H54 (cell line): ENCODE results near the gene ARHGAP29.

Source experiments
- DNase-seq: peaks from one replicate; pipeline ENCODE4 v3.0.0; 2011; ENCODE audit warnings: low spot score, mixed read lengths; ENCODE audit not compliant: insufficient read length
- FAIRE-seq: peaks from 3 replicates; lab custom pipeline; 2011; peaks lifted over from hg19 to GRCh38; lab: Jason Lieb, UNC
- POLR2A ChIP-seq: IDR thresholded peaks from 2 replicates; pipeline ENCODE4 v1.6.1; 2011; ENCODE audit warnings: low read depth, mild to moderate bottlenecking, low read length

The ARHGAP29 gene

GRCh38 chr1:94236630-94237290, 624 bp downstream of the ARHGAP29 start:
- DNase-seq (no peak), FAIRE-seq (peak; percentile 23)
- TF ChIP-seq POLR2A, result no peak

- no peak for DNase-seq
- peak; percentile 71 for FAIRE-seq
- no peak for TF ChIP-seq POLR2A
Observed at GRCh38 chr1:94236013-94236491, 1.3 kb downstream of the ARHGAP29 start.

GRCh38 chr1:94235189-94236012, 2.0 kb downstream of the ARHGAP29 start:
- TF ChIP-seq POLR2A, result no peak
- FAIRE-seq, result peak; percentile 92
- no peak for DNase-seq

- TF ChIP-seq POLR2A, result no peak
- FAIRE-seq (no peak), DNase-seq (no peak)
Observed at GRCh38 chr1:94234615-94235014, 2.8 kb downstream of the ARHGAP29 start.

- no peak for DNase-seq
- TF ChIP-seq POLR2A, result no peak
- FAIRE-seq, result no peak
Observed at GRCh38 chr1:94231746-94232145, 5.6 kb downstream of the ARHGAP29 start.

GRCh38 chr1:94230920-94231319, 6.5 kb downstream of the ARHGAP29 start:
- no peak for TF ChIP-seq POLR2A
- DNase-seq (no peak), FAIRE-seq (peak; percentile 80)

GRCh38 chr1:94228640-94229375, 8.6 kb downstream of the ARHGAP29 start:
- FAIRE-seq, result no peak
- no peak for TF ChIP-seq POLR2A
- no peak for DNase-seq

- FAIRE-seq, result peak; percentile 53
- no peak for TF ChIP-seq POLR2A
- DNase-seq, result no peak
Observed at GRCh38 chr1:94227624-94228023, 9.8 kb downstream of the ARHGAP29 start.

- DNase-seq (no peak), FAIRE-seq (no peak)
- no peak for TF ChIP-seq POLR2A
Observed at GRCh38 chr1:94225845-94226244, 11.5 kb downstream of the ARHGAP29 start.

GRCh38 chr1:94218332-94218731, 19.1 kb downstream of the ARHGAP29 start:
- no peak for TF ChIP-seq POLR2A
- no peak for DNase-seq
- FAIRE-seq, result no peak

GRCh38 chr1:94215955-94216354, 21.4 kb downstream of the ARHGAP29 start:
- DNase-seq (no peak), FAIRE-seq (peak; percentile 94)
- TF ChIP-seq POLR2A, result no peak

GRCh38 chr1:94209982-94210381, 27.4 kb downstream of the ARHGAP29 start:
- FAIRE-seq, result no peak
- no peak for TF ChIP-seq POLR2A

GRCh38 chr1:94209425-94209824, 28.0 kb downstream of the ARHGAP29 start:
- DNase-seq, result no peak
- TF ChIP-seq POLR2A, result no peak
- FAIRE-seq, result no peak

More at GRCh38 chr1:94209982-94210381, 27.4 kb downstream of the ARHGAP29 start:
- DNase-seq, result no peak

- FAIRE-seq (peak; percentile 77), DNase-seq (no peak)
- TF ChIP-seq POLR2A, result no peak
Observed at GRCh38 chr1:94207695-94208094, 29.7 kb downstream of the ARHGAP29 start.
